ENCODE data around the gene TRIM33. TPM values are rescaled to one million over a fixed set of nuclear protein-coding genes. Genes with fewer than 3 reads are reported as not detected.
"Not testable (repeated sequence)": the region's sequence is repeated elsewhere in the genome, so short reads cannot be mapped to it uniquely, and the experiment has no call there.

Gene TRIM33
- total RNA-seq, 2 donors from 2014 or later = 36.7 to 45.5 TPM

DNA sequence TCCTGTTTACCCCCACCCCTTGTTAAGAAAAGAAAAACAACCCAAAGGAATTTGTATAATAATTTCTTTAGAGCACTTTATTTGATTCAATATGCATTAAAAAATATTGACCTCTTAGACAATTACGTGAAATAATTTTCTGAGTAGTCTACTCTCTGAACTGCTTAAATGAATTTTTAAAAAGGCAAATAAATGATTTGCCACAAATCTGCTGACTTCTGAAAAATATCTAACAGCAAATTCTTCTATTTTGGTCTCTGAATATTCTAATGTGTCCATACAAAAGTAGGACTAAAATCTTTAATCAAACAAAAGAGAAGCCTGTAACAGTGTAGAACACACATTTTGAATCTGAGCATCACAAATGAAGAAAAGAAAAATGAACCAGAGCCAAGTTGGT is 115.1 kb downstream of the TRIM33 start:
- Mint-ChIP-seq H3K9me3 (peaks cover 0 to 12% of the 10 kb centered on the region in 2 donors), H3K36me3 (peaks cover 5 to 33% of the 10 kb centered on the region in 2 donors), H3K27ac (no peak overlapping the region)
- DNase-seq (ENCODE audit: low spot score in 2 of 2) (no peak), ATAC-seq (no peak)

GRCh38 chr1:114390960-114391359 is 120.0 kb downstream of the TRIM33 start:
- DNase-seq (ENCODE audit: low spot score in 2 of 2) = no peak
- Mint-ChIP-seq H3K27ac (no peak overlapping the region), H3K36me3 (peaks cover 15 to 49% of the 10 kb centered on the region in 2 donors), H3K9me3 (peaks cover 17 to 27% of the 10 kb centered on the region in 2 donors)
- ATAC-seq = peak; percentile 37 to 84

- Mint-ChIP-seq H3K36me3 (peaks cover 16 to 55% of the 10 kb centered on the region in 2 donors), H3K9me3 (peaks cover 21 to 32% of the 10 kb centered on the region in 2 donors), H3K27ac (peak overlapping the region in 1 of 2 donors; percentile 34)
- ATAC-seq (no peak), DNase-seq (ENCODE audit: low spot score in 2 of 2) (no peak)
These were observed 120.6 kb downstream of the TRIM33 start for GRCh38 chr1:114390361-114390760.

DNA sequence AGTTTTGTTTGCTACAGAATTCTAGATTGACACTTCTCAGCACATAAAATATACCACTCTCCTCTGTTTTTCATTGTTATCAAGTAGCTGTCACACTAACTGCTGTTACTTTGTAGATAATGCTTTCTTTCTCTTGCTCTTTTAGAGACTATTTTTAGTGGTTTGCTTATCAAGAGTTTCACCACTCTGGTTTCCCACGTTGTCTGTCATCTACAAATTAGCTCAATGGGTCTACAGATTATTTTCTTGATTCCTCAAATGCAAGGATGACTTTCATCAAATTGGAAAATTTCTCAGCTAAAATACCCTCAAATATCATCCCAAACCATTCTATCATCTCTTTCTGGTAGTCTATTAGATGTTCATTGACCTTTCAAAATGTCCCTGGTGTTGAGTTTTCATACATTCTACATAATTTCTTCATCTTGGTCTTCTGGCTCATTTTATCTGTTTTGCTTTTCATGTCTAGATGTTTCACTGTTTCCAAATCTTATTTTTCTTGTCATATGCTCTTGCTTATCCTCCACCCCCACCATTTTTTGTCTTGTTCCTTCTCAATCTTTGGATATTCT is 122.5 kb downstream of the TRIM33 start:
- no peak for DNase-seq (ENCODE audit: low spot score in 2 of 2)
- Mint-ChIP-seq H3K27ac (no peak overlapping the region), H3K9me3 (peaks cover 25 to 42% of the 10 kb centered on the region in 2 donors), H3K36me3 (peaks cover 11 to 53% of the 10 kb centered on the region in 2 donors)
- no peak for ATAC-seq

DNA sequence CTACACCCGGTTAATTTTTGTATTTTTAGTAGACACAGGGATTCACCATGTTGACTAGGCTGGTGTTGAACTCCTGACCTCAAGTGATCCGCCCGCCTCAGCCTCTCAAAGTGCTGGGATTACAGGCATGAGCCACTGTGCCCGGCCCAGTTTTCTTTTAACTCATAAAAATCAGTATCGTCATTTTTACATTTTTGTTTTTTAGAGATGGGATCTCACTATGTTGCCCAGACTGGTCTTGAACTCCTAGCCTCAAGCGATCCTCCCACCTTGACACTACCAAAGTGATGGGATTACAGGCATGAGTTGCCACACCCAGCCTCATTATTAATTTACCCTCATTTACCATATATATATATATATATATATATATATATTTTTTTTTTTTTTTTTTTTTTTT is 123.4 kb downstream of the TRIM33 start:
- ATAC-seq; H3K27ac Mint-ChIP-seq; DNase-seq (ENCODE audit: low spot score in 2 of 2): not testable (repeated sequence)
- H3K9me3 Mint-ChIP-seq = peaks cover 25 to 47% of the 10 kb centered on the region in 2 donors
- peaks cover 11 to 53% of the 10 kb centered on the region in 2 donors for H3K36me3 Mint-ChIP-seq

GRCh38 chr1:114387010-114387360 is 124.0 kb downstream of the TRIM33 start:
- Mint-ChIP-seq H3K27ac (no peak overlapping the region), H3K9me3 (peaks cover 25 to 45% of the 10 kb centered on the region in 2 donors), H3K36me3 (peaks cover 11 to 47% of the 10 kb centered on the region in 2 donors)
- DNase-seq (ENCODE audit: low spot score in 2 of 2) (no peak), ATAC-seq (no peak)

DNA sequence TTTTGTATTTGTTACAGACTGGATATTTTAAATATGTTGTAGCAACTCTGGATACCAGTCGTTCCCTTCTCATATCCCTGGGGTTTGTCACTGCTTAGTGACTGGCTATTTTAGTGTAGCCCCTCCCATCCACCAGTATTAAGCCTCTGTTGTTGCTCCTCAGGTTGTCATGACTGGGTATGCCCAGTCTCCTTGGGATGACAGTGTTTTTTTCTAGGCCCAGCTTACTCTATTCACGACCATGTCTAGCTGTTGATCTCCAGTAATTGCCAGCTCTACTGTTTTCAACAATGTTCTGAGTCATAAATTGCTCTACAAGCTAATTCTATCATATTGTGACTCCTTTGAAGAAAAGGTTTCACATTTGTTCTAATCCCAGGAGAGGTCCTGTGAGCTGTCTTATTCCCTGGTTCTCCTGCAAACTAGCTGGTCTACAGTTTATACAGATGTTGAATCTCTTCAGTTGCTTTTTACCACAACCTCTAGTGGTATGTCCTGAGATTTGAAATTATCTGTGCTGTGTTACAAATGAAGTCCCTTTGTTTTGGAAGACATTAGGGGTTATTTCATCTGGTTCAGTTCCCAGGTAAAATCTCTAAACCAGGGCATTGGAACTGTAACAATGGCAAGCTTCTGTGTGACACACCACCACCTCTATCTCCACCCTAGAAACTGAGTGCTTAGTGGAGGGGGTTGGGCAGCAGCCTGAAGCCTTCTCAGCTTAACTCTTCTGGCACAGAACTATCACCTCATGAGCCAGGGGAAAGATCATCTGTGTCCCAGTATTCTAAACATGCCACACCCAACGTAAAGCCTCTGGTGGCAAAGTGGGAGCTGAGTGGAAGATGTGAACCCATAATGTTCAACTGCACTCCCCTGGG is 124.6 kb downstream of the TRIM33 start:
- Mint-ChIP-seq H3K36me3 (peaks cover 11 to 41% of the 10 kb centered on the region in 2 donors), H3K27ac (peak overlapping the region in 1 of 2 donors; percentile 84), H3K9me3 (peaks cover 25 to 39% of the 10 kb centered on the region in 2 donors)
- ATAC-seq = peak in 1 of 2 donors; percentile 62
- DNase-seq (ENCODE audit: low spot score in 2 of 2) = no peak

DNA sequence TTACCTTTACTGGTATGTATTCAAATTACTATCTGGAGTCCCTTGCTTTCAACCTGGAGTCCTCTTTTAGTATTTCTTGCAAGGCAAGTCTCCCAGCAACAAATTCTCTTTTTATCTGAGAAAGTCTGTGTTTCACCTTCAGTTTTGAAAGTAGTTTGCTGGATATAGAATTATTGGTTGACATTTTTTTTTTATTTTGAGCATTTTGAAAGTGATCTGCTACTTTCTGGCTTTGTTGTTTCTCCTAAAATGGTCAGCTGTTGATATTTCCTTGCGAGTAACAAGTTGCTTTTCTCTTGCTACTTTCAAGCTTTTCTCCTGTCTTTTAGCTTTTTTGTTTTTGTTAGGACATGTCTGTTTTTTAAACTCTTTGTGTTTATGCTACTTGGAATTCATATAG is 126.1 kb downstream of the TRIM33 start:
- H3K27ac Mint-ChIP-seq = no peak overlapping the region

GRCh38 chr1:114379987-114380386 is 131.0 kb downstream of the TRIM33 start:
- H3K27ac Mint-ChIP-seq = no peak overlapping the region
- H3K36me3 Mint-ChIP-seq = peaks cover 18 to 19% of the 10 kb centered on the region in 2 donors
- peaks cover 28 to 37% of the 10 kb centered on the region in 2 donors for H3K9me3 Mint-ChIP-seq
- ATAC-seq (no peak), DNase-seq (ENCODE audit: low spot score in 2 of 2) (no peak)

More for the DNA sequence above, 126.1 kb downstream of the TRIM33 start:
- DNase-seq (ENCODE audit: low spot score in 2 of 2) (no peak), ATAC-seq (no peak)
- peaks cover 29 to 43% of the 10 kb centered on the region in 2 donors for H3K9me3 Mint-ChIP-seq
- H3K36me3 Mint-ChIP-seq = peaks cover 11 to 30% of the 10 kb centered on the region in 2 donors

- Mint-ChIP-seq H3K36me3 (peaks cover 18 to 19% of the 10 kb centered on the region in 2 donors), H3K9me3 (peaks cover 28 to 33% of the 10 kb centered on the region in 2 donors), H3K27ac (no peak overlapping the region)
- DNase-seq (ENCODE audit: low spot score in 2 of 2) (no peak), ATAC-seq (no peak)
These were observed 131.6 kb downstream of the TRIM33 start for GRCh38 chr1:114379358-114379757.

GRCh38 chr1:114377356-114377755 is 133.6 kb downstream of the TRIM33 start:
- no peak overlapping the region for H3K27ac Mint-ChIP-seq
- ATAC-seq = no peak
- peaks cover 31 to 33% of the 10 kb centered on the region in 2 donors for H3K9me3 Mint-ChIP-seq
- DNase-seq (ENCODE audit: low spot score in 2 of 2) = no peak
- H3K36me3 Mint-ChIP-seq = peaks cover 18 to 32% of the 10 kb centered on the region in 2 donors

- H3K36me3 Mint-ChIP-seq = peaks cover 6 to 14% of the 10 kb centered on the region in 2 donors
- DNase-seq (ENCODE audit: low spot score in 2 of 2) (no peak), ATAC-seq (no peak)
- no peak overlapping the region for H3K27ac Mint-ChIP-seq
- H3K9me3 Mint-ChIP-seq = peaks cover 7 to 9% of the 10 kb centered on the region in 2 donors
These were observed 141.1 kb downstream of the TRIM33 start for GRCh38 chr1:114369930-114370329.

DNA sequence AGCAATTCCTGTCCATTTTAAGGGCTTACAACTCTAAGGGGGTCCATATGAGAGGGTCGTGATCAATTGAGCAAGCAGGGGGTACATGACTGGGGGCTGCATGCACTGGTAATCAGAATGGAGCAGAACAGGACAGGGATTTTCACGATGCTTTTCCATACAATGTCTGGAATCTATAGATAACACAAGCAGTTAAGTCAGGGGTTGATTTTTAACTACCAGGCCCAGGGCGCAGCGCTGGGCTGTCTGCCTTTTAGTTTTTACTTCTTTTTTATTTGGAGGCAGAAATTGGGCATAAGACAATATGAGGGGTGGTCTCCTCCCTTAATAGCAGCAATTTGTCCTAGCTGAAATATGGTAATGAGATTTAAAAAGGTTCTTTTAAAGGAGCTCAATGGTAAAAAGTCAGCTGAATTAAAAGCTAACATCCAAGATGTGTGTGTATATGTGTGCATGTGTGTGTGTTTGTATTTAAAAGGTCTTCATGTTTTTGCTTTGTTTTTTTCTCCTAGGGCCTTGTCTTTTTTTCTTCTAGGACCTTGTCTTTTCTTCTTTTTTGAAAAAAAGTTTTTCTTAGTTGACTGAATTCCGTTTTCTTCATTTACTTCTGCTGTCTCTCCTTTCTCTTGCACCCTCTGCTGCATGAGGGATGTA is 141.6 kb downstream of the TRIM33 start:
- Mint-ChIP-seq H3K9me3 (peaks cover 7 to 13% of the 10 kb centered on the region in 2 donors), H3K36me3 (peaks cover 10 to 14% of the 10 kb centered on the region in 2 donors), H3K27ac (peak overlapping the region in 1 of 2 donors; percentile 53)
- not testable (repeated sequence) for DNase-seq (ENCODE audit: low spot score in 2 of 2); ATAC-seq

DNA sequence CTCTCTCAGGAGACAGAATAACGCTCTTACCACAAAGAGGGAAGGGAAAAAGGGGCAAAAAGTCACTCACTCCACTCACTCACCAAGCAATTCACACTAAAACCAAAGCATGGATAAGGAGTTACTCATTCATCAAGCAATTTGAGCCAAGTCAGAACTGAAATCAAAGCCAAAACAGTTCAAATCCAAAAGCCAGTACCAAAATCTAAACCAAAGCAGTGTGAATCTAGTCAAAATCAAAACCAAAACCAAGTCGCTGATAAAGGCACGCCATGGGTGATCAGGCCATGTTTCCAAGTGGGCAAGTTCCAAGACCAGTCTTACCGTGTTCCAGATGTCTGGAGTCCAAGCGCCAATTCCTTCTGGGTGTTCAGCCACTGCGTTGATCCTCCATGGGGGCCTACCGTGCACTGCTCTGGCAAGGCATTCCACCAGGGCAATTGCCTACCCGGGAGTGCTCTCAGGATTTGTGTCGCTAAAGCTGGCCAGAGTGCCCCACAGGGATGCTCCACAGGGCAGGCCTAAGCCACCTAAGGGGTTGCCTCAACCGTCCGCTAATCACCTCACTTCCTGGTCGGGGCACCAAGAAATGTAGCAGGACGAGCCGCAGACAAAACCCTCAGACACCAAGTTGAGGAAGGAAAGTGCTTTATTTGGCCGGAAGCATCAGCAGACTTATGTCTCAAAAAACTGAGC is 142.3 kb downstream of the TRIM33 start:
- Mint-ChIP-seq H3K27ac (peak overlapping the region in 1 of 2 donors; percentile 14), H3K9me3 (peaks cover 4 to 16% of the 10 kb centered on the region in 2 donors), H3K36me3 (peaks cover 7 to 10% of the 10 kb centered on the region in 2 donors)
- ATAC-seq (no peak), DNase-seq (ENCODE audit: low spot score in 2 of 2) (no peak)

GRCh38 chr1:114367810-114368209 is 143.2 kb downstream of the TRIM33 start:
- peak overlapping the region in 1 of 2 donors; percentile 14 for H3K27ac Mint-ChIP-seq
- peaks cover 4 to 16% of the 10 kb centered on the region in 2 donors for H3K36me3 Mint-ChIP-seq
- ATAC-seq (no peak), DNase-seq (ENCODE audit: low spot score in 2 of 2) (no peak)
- H3K9me3 Mint-ChIP-seq = peaks cover 0 to 20% of the 10 kb centered on the region in 2 donors

GRCh38 chr1:114363230-114363629 is 147.8 kb downstream of the TRIM33 start:
- ATAC-seq; H3K27ac Mint-ChIP-seq; DNase-seq (ENCODE audit: low spot score in 2 of 2): not testable (repeated sequence)
- H3K9me3 Mint-ChIP-seq = peaks cover 6 to 21% of the 10 kb centered on the region in 2 donors
- H3K36me3 Mint-ChIP-seq = peaks cover 0 to 15% of the 10 kb centered on the region in 2 donors
